ENCODE results near the gene NBPF3.

DNA sequence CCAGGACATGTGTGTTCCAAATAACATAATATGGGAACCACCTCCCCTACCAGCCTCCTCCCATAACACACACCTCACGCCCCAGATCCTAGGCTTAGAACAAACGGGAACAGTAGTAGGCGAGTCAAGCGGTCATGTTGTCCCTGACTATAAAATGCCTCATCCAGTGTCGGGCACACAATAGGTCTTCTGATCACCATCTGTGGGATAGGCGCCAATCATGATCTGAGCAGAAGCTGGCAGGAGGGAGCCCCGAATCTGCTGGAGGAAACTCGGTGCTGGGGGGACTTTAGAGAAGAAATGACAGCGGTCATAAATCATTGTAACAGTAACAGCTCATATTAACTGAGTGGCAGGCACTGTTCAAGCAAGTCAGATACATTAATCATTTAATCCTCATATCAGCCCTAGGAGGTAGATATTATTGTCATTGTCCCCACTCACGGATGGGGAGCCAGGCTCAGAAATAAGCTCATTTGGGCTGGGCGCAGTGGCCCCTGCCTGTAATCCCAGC is 82.6 kb downstream of the NBPF3 start:
- TF ChIP-seq POLR2AphosphoS5 (IDR thresholded peaks at IDR 0.05; ENCODE audit: low read depth, low read length) = no peak
- TF ChIP-seq, protein P1, sequence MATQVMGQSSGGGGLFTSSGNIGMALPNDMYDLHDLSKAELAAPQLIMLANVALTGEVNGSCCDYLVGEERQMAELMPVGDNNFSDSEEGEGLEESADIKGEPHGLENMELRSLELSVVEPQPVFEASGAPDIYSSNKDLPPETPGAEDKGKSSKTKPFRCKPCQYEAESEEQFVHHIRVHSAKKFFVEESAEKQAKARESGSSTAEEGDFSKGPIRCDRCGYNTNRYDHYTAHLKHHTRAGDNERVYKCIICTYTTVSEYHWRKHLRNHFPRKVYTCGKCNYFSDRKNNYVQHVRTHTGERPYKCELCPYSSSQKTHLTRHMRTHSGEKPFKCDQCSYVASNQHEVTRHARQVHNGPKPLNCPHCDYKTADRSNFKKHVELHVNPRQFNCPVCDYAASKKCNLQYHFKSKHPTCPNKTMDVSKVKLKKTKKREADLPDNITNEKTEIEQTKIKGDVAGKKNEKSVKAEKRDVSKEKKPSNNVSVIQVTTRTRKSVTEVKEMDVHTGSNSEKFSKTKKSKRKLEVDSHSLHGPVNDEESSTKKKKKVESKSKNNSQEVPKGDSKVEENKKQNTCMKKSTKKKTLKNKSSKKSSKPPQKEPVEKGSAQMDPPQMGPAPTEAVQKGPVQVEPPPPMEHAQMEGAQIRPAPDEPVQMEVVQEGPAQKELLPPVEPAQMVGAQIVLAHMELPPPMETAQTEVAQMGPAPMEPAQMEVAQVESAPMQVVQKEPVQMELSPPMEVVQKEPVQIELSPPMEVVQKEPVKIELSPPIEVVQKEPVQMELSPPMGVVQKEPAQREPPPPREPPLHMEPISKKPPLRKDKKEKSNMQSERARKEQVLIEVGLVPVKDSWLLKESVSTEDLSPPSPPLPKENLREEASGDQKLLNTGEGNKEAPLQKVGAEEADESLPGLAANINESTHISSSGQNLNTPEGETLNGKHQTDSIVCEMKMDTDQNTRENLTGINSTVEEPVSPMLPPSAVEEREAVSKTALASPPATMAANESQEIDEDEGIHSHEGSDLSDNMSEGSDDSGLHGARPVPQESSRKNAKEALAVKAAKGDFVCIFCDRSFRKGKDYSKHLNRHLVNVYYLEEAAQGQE (IDR thresholded peaks at IDR 0.05; ENCODE audit: insufficient read depth in 1 of 2, low read depth in 2 of 2, low read length in 2 of 2) = no peak

All from PFSK-1 (cell line).